Measurements from ENCODE around the gene TAOK1.

TAOK1 gene

GRCh38 chr17:29505836-29506235, 115.7 kb downstream of the TAOK1 start:
- POLR2A ChIA-PET = no interaction called here
- H3K4me3 ChIP-seq (ENCODE audit: low read depth, low read length) = no peak overlapping the region
- H3K9me3 ChIP-seq (ENCODE audit: control insufficient read depth, insufficient read depth, low read depth, low read length) = no peaks in the 10 kb centered on the region
- TF ChIP-seq ZNF530 (tag by site-specific recombination; IDR thresholded peaks at IDR 0.05; ENCODE audit: low read depth) = no peak
- TF ChIP-seq ZNF558 (tag by site-specific recombination; IDR thresholded peaks at IDR 0.05) = no peak
- no peak for TF ChIP-seq ZSCAN4 (tag by site-specific recombination; IDR thresholded peaks at IDR 0.05)
- no peak for TF ChIP-seq ZNF366 (tag by site-specific recombination; conservative IDR thresholded peaks at IDR 0.05)
- TF ChIP-seq PRDM2 (tag by site-specific recombination; IDR thresholded peaks at IDR 0.05; ENCODE audit: borderline replicate concordance) = no peak
- TF ChIP-seq ZNF248 (tag by site-specific recombination; IDR thresholded peaks at IDR 0.05) = no peak
- no peak for TF ChIP-seq ZBTB20 (tag by site-specific recombination; IDR thresholded peaks at IDR 0.05)
- TF ChIP-seq PRDM6 (tag by site-specific recombination; IDR thresholded peaks at IDR 0.05) = no peak
- no peak for TF ChIP-seq SP7 (tag by site-specific recombination; IDR thresholded peaks at IDR 0.05)
- TF ChIP-seq ZNF707 (tag by site-specific recombination; IDR thresholded peaks at IDR 0.05) = no peak
- TF ChIP-seq ZNF350 (tag by site-specific recombination; IDR thresholded peaks at IDR 0.05) = no peak
- TF ChIP-seq ZNF398 (tag by site-specific recombination; IDR thresholded peaks at IDR 0.05) = no peak
- TF ChIP-seq ZNF394 (tag by site-specific recombination; IDR thresholded peaks at IDR 0.05; ENCODE audit: borderline replicate concordance) = no peak
- H3K27ac ChIP-seq (ENCODE audit: extremely low read depth, low read depth, low read length) = no peak overlapping the region
- H3K4me1 ChIP-seq (ENCODE audit: control insufficient read depth, insufficient read depth, low read length) = no peaks in the 10 kb centered on the region
- CTCF ChIA-PET = no interaction called here
- peaks cover 82 to 84% of the 10 kb centered on the region in 2 experiments for H3K36me3 ChIP-seq (ENCODE audit: control insufficient read depth in 2 of 2, insufficient read depth in 1 of 2, low read length in 2 of 2)

GRCh38 chr17:29510953-29511352, 120.8 kb downstream of the TAOK1 start:
- peaks cover 75 to 82% of the 10 kb centered on the region in 2 experiments for H3K36me3 ChIP-seq (ENCODE audit: control insufficient read depth in 2 of 2, insufficient read depth in 1 of 2, low read length in 2 of 2)
- H3K9me3 ChIP-seq (ENCODE audit: control insufficient read depth, insufficient read depth, low read depth, low read length) = no peaks in the 10 kb centered on the region
- POLR2A ChIA-PET = no interaction called here
- TF ChIP-seq IKZF3 (tag by site-specific recombination; IDR thresholded peaks at IDR 0.05) (no peak), ZBTB10 (tag by site-specific recombination; IDR thresholded peaks at IDR 0.05) (no peak), PRDM4 (tag by site-specific recombination; IDR thresholded peaks at IDR 0.05) (no peak)
- no peak overlapping the region for H3K27ac ChIP-seq (ENCODE audit: extremely low read depth, low read depth, low read length)
- H3K4me1 ChIP-seq (ENCODE audit: control insufficient read depth, insufficient read depth, low read length) = no peaks in the 10 kb centered on the region
- no peak overlapping the region for H3K4me3 ChIP-seq (ENCODE audit: low read depth, low read length)
- CTCF ChIA-PET = no interaction called here

Data from HEK293 (cell line).